Thyroid gland (tissue), 4 donors: Measurements from ENCODE around the gene BSG.

Experiments used
- CTCF ChIP-seq, 6 experiments: fragments of 200-600 bp in 3 of 6; fragments of 450-650 bp in 3 of 6; sonication (generic) in 3 of 6; IDR thresholded peaks; one replicate each; pipeline ENCODE4 v1.5.1; 2016 to 2019; ENCODE audit warnings: antibody characterized with exemption in 6 of 6, mild to moderate bottlenecking in 2 of 6, inconsistent platforms in 1 of 6, moderate library complexity in 1 of 6
- POLR2A ChIP-seq, 2 donors: fragments of 450-650 bp; IDR thresholded peaks; one replicate each; pipeline ENCODE4 v1.6.1; 2017; ENCODE audit warnings: antibody characterized with exemption in 2 of 2, mild to moderate bottlenecking in 2 of 2, moderate library complexity in 1 of 2

GRCh38 chr19:574658-575526, 2.5 kb downstream of the BSG start:
- TF ChIP-seq POLR2A (IDR thresholded peaks at IDR 0.05) (peak in 1 of 2 donors; percentile 6), CTCF (IDR thresholded peaks at IDR 0.05) (no peak)
